Lower leg skin (tissue), 3 donors: ENCODE measurements around the gene SKOR1.

Experiments
- CTCF ChIP-seq, 3 donors: fragments of 450-650 bp; IDR thresholded peaks; one replicate each; pipeline ENCODE4 v1.5.1; 2016; ENCODE audit warnings: antibody characterized with exemption in 3 of 3, mild to moderate bottlenecking in 3 of 3, moderate library complexity in 2 of 3
- POLR2A ChIP-seq, 2 donors: fragments of 450-650 bp; IDR thresholded peaks; one replicate each; pipeline ENCODE4 v1.6.1; 2016 to 2017; ENCODE audit warnings: antibody characterized with exemption in 2 of 2, mild to moderate bottlenecking in 1 of 2, moderate library complexity in 1 of 2

- TF ChIP-seq CTCF (IDR thresholded peaks at IDR 0.05) (no peak), POLR2A (IDR thresholded peaks at IDR 0.05) (no peak)
These were observed 25.0 kb downstream of the SKOR1 start for GRCh38 chr15:67850336-67850735.
